ENCODE results near the gene ABCC8.

The ABCC8 gene

GRCh38 chr11:17354601-17354991 lies 122.0 kb downstream of the ABCC8 start:
- Histone ChIP-seq H3K27ac (ENCODE audit: low read depth, low read length) (no peak overlapping the region), H3K36me3 (ENCODE audit: control insufficient read depth, insufficient read depth, low read length) (no peaks in the 10 kb centered on the region), H3K4me3 (ENCODE audit: low read length) (no peak overlapping the region), H3K9ac (ENCODE audit: low read length) (no peak overlapping the region), H3K27me3 (ENCODE audit: control insufficient read depth, insufficient read depth, low read length) (no peaks in the 10 kb centered on the region), H3K4me1 (ENCODE audit: control insufficient read depth, insufficient read depth, low read length) (peaks cover 8% of the 10 kb centered on the region)

- Histone ChIP-seq H3K4me1 (ENCODE audit: control insufficient read depth, insufficient read depth, low read length) (peaks cover 8% of the 10 kb centered on the region), H3K4me3 (ENCODE audit: low read length) (peak overlapping the region; percentile 70), H3K36me3 (ENCODE audit: control insufficient read depth, insufficient read depth, low read length) (no peaks in the 10 kb centered on the region), H3K27ac (ENCODE audit: low read depth, low read length) (no peak overlapping the region), H3K27me3 (ENCODE audit: control insufficient read depth, insufficient read depth, low read length) (no peaks in the 10 kb centered on the region), H3K9ac (ENCODE audit: low read length) (no peak overlapping the region)
Observed at GRCh38 chr11:17353821-17354600, 122.6 kb downstream of the ABCC8 start.

GRCh38 chr11:17352950-17353820 lies 123.5 kb downstream of the ABCC8 start:
- H3K36me3 ChIP-seq (ENCODE audit: control insufficient read depth, insufficient read depth, low read length), result no peaks in the 10 kb centered on the region
- no peaks in the 10 kb centered on the region for H3K27me3 ChIP-seq (ENCODE audit: control insufficient read depth, insufficient read depth, low read length)
- H3K27ac ChIP-seq (ENCODE audit: low read depth, low read length), result peak overlapping the region; percentile 58
- H3K9ac ChIP-seq (ENCODE audit: low read length), result peak overlapping the region; percentile 3
- peaks cover 8% of the 10 kb centered on the region for H3K4me1 ChIP-seq (ENCODE audit: control insufficient read depth, insufficient read depth, low read length)
- peak overlapping the region; percentile 70 for H3K4me3 ChIP-seq (ENCODE audit: low read length)

GRCh38 chr11:17351510-17352176 lies 125.0 kb downstream of the ABCC8 start, which contains the start of gene NCR3LG1:
Gene NCR3LG1 (plus strand): TSS chr11:17351800. CDS start chr11:17351970, 170 bp downstream.
- Histone ChIP-seq H3K27ac (ENCODE audit: low read depth, low read length) (no peak within 1 kb of the TSS), H3K36me3 (ENCODE audit: control insufficient read depth, insufficient read depth, low read length) (no peaks in the 10 kb centered on the region)

GRCh38 chr11:17351172-17351509 lies 125.5 kb downstream of the ABCC8 start:
- Histone ChIP-seq H3K27me3 (ENCODE audit: control insufficient read depth, insufficient read depth, low read length) (no peaks in the 10 kb centered on the region), H3K4me3 (ENCODE audit: low read length) (peak overlapping the region; percentile 60), H3K9ac (ENCODE audit: low read length) (no peak overlapping the region), H3K27ac (ENCODE audit: low read depth, low read length) (no peak overlapping the region), H3K36me3 (ENCODE audit: control insufficient read depth, insufficient read depth, low read length) (no peaks in the 10 kb centered on the region), H3K4me1 (ENCODE audit: control insufficient read depth, insufficient read depth, low read length) (peaks cover 8% of the 10 kb centered on the region)

More at GRCh38 chr11:17351510-17352176, 125.0 kb downstream of the ABCC8 start, which contains the start of gene NCR3LG1:
- Histone ChIP-seq H3K4me3 (ENCODE audit: low read length) (peak within 1 kb of the TSS; percentile 70), H3K9ac (ENCODE audit: low read length) (no peak within 1 kb of the TSS), H3K4me1 (ENCODE audit: control insufficient read depth, insufficient read depth, low read length) (peaks cover 8% of the 10 kb centered on the region), H3K27me3 (ENCODE audit: control insufficient read depth, insufficient read depth, low read length) (no peaks in the 10 kb centered on the region)

- Histone ChIP-seq H3K27ac (ENCODE audit: low read depth, low read length) (no peak overlapping the region), H3K27me3 (ENCODE audit: control insufficient read depth, insufficient read depth, low read length) (no peaks in the 10 kb centered on the region), H3K9ac (ENCODE audit: low read length) (no peak overlapping the region), H3K4me3 (ENCODE audit: low read length) (no peak overlapping the region), H3K4me1 (ENCODE audit: control insufficient read depth, insufficient read depth, low read length) (peaks cover 8% of the 10 kb centered on the region), H3K36me3 (ENCODE audit: control insufficient read depth, insufficient read depth, low read length) (no peaks in the 10 kb centered on the region)
Observed at GRCh38 chr11:17350455-17351171, 126.0 kb downstream of the ABCC8 start.

- Histone ChIP-seq H3K36me3 (ENCODE audit: control insufficient read depth, insufficient read depth, low read length) (no peaks in the 10 kb centered on the region), H3K4me1 (ENCODE audit: control insufficient read depth, insufficient read depth, low read length) (peaks cover 2% of the 10 kb centered on the region), H3K9ac (ENCODE audit: low read length) (no peak overlapping the region), H3K27me3 (ENCODE audit: control insufficient read depth, insufficient read depth, low read length) (no peaks in the 10 kb centered on the region), H3K4me3 (ENCODE audit: low read length) (no peak overlapping the region), H3K27ac (ENCODE audit: low read depth, low read length) (no peak overlapping the region)
Observed at GRCh38 chr11:17347676-17348075, 129.0 kb downstream of the ABCC8 start.

GRCh38 chr11:17343907-17344306 lies 132.7 kb downstream of the ABCC8 start:
- no peaks in the 10 kb centered on the region for H3K36me3 ChIP-seq (ENCODE audit: control insufficient read depth, insufficient read depth, low read length)
- no peak overlapping the region for H3K4me3 ChIP-seq (ENCODE audit: low read length)
- H3K27ac ChIP-seq (ENCODE audit: low read depth, low read length), result no peak overlapping the region
- no peaks in the 10 kb centered on the region for H3K27me3 ChIP-seq (ENCODE audit: control insufficient read depth, insufficient read depth, low read length)
- H3K9ac ChIP-seq (ENCODE audit: low read length), result no peak overlapping the region
- H3K4me1 ChIP-seq (ENCODE audit: control insufficient read depth, insufficient read depth, low read length), result no peaks in the 10 kb centered on the region

- Histone ChIP-seq H3K9ac (ENCODE audit: low read length) (no peak overlapping the region), H3K27me3 (ENCODE audit: control insufficient read depth, insufficient read depth, low read length) (no peaks in the 10 kb centered on the region), H3K36me3 (ENCODE audit: control insufficient read depth, insufficient read depth, low read length) (no peaks in the 10 kb centered on the region), H3K27ac (ENCODE audit: low read depth, low read length) (no peak overlapping the region), H3K4me3 (ENCODE audit: low read length) (no peak overlapping the region), H3K4me1 (ENCODE audit: control insufficient read depth, insufficient read depth, low read length) (no peaks in the 10 kb centered on the region)
Observed at GRCh38 chr11:17343257-17343656, 133.4 kb downstream of the ABCC8 start.
